Sigmoid colon (tissue), 7 donors: ENCODE measurements around the gene MAPK8IP2. TPM values are rescaled to one million over a fixed set of nuclear protein-coding genes. Genes with fewer than 3 reads are reported as not detected.

Experiments used
- DNase-seq: peaks from one replicate; pipeline ENCODE4 v3.0.0-alpha.2; 2019
- H3K27ac ChIP-seq, 4 donors: fragments of 200-600 bp; sonication (generic); one replicate each; pipeline ENCODE4 v1.5.1; 2016 to 2019; ENCODE audit warnings: mild to moderate bottlenecking in 1 of 4
- H3K27me3 ChIP-seq, 3 donors: fragments of 200-600 bp; sonication (generic); one replicate each; pipeline ENCODE4 v1.5.1; 2019; ENCODE audit warnings: mild to moderate bottlenecking in 1 of 3
- H3K36me3 ChIP-seq, 4 donors: fragments of 200-600 bp; sonication (generic); one replicate each; pipeline ENCODE4 v1.5.1; 2016 to 2019
- H3K4me1 ChIP-seq, 4 donors: fragments of 200-600 bp; sonication (generic); one replicate each; pipeline ENCODE4 v1.5.1; 2017 to 2019
- H3K4me3 ChIP-seq, 4 donors: fragments of 200-600 bp; sonication (generic); one replicate each; pipeline ENCODE4 v1.5.1; 2017 to 2019; ENCODE audit warnings: mild to moderate bottlenecking in 2 of 4, moderate library complexity in 1 of 4
- H3K9me3 ChIP-seq, 4 donors: fragments of 200-600 bp in 3 of 4; sonication (generic) in 3 of 4; one replicate each; pipeline versions ENCODE4 v1.5.1 to v1.6.1; 2013 to 2019
- EP300 ChIP-seq, 4 donors: sonication (generic); formaldehyde crosslinking; IDR thresholded peaks; one replicate each; pipeline ENCODE4 v1.6.1; 2017; ENCODE audit warnings: antibody characterized with exemption in 4 of 4
- POLR2A ChIP-seq, 2 donors: fragments of 450-650 bp; IDR thresholded peaks; one replicate each; pipeline ENCODE4 v1.6.1; 2016; ENCODE audit warnings: antibody characterized with exemption in 2 of 2, mild to moderate bottlenecking in 2 of 2, moderate library complexity in 2 of 2
- POLR2AphosphoS5 ChIP-seq, 4 donors: sonication (generic); formaldehyde crosslinking; IDR thresholded peaks; one replicate each; pipeline ENCODE4 v1.6.1; 2017; ENCODE audit warnings: antibody characterized with exemption in 4 of 4
- WGBS, 2 donors: extraction: QIAGEN DNeasy Blood & Tissue Kit; methylation state at CpG; one replicate each; pipeline ENCODE4 v1.1.7; 2013; 5-methylcytosine and 5-hydroxymethylcytosine counted together
- intact Hi-C: fragments of 100-400 bp; cut with DNase I; formaldehyde crosslinking; loops from one replicate; pipeline ENCODE4 v1.15.1; 2023
- polyA plus RNA-seq, 3 donors: library from polyadenylated mRNA; stranded (reverse); fragments of 200-250 nt; gene quantifications; one replicate each; pipeline ENCODE4 v1.2.3, GENCODE V29; 2013
- total RNA-seq, 4 donors: library from RNA; depleted of rRNA; stranded (reverse); fragments of >200 nt; gene quantifications; one replicate each; pipeline ENCODE4 v1.1.0, GENCODE V29; 2016
- TF ChIP-seq, protein P1 (sequence below), 4 experiments: fragments of 450-650 bp in 3 of 4; fragments of 200-600 bp in 1 of 4; IDR thresholded peaks; one replicate each; pipeline ENCODE4 v1.5.1; 2016 to 2019; ENCODE audit warnings: antibody characterized with exemption in 4 of 4, mild to moderate bottlenecking in 3 of 4, moderate library complexity in 2 of 4
- donor health status: healthy with polysubstance abuse.
- donor health status: Bipolar disorder and iron deficiency.
- donor health status: healthy.

Gene MAPK8IP2
- total and polyA plus RNA-seq, 7 donors, result under 0.01 to 2.9 (median 1.8) TPM

DNA sequence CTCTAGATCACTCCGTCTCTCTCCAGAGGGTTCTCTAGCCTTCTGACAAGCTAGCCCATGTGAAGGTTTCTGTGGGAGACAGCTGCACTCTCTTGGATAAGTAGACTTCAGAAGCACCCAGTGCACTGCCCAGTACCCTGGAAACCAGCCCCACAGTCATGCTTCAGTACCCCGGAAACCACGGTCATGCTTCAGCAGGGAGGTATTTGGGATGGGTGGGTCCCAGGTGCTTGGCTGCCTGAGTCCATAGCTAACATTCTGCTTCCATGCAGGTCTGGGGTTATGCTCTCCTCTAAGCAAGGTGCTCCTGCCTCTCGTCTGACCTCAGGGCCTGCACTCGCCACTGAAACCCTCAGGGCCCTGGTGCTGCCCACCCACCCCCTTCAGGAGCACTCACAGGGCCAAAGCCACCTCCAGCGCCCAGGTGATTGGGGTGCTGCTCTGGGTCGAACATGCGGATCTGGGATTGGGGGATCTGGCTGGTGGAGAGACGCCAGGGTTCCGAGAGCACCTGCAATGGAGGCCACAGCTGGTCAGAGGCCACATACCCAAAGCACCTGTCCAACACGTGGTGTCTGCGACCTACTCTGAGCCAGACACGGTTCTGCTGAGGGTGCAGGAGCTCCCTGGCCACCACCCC is 30.6 kb upstream of the MAPK8IP2 start:
- TF ChIP-seq, protein P1, sequence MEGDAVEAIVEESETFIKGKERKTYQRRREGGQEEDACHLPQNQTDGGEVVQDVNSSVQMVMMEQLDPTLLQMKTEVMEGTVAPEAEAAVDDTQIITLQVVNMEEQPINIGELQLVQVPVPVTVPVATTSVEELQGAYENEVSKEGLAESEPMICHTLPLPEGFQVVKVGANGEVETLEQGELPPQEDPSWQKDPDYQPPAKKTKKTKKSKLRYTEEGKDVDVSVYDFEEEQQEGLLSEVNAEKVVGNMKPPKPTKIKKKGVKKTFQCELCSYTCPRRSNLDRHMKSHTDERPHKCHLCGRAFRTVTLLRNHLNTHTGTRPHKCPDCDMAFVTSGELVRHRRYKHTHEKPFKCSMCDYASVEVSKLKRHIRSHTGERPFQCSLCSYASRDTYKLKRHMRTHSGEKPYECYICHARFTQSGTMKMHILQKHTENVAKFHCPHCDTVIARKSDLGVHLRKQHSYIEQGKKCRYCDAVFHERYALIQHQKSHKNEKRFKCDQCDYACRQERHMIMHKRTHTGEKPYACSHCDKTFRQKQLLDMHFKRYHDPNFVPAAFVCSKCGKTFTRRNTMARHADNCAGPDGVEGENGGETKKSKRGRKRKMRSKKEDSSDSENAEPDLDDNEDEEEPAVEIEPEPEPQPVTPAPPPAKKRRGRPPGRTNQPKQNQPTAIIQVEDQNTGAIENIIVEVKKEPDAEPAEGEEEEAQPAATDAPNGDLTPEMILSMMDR (IDR thresholded peaks at IDR 0.05), result no peak
- TF ChIP-seq POLR2A (IDR thresholded peaks at IDR 0.05), result no peak
- TF ChIP-seq POLR2AphosphoS5 (IDR thresholded peaks at IDR 0.05), result no peak
- no peak for TF ChIP-seq EP300 (IDR thresholded peaks at IDR 0.05)
- Histone ChIP-seq H3K9me3 (no peaks in the 10 kb centered on the region), H3K27ac (no peak overlapping the region), H3K4me3 (no peak overlapping the region), H3K36me3 (peaks cover 0 to 29% (median 0%) of the 10 kb centered on the region in 4 donors), H3K27me3 (no peaks in the 10 kb centered on the region), H3K4me1 (no peaks in the 10 kb centered on the region)
- intact Hi-C loops, result no loop called here
- WGBS, 2 donors, result 93% methylated on average over 13 of the region's 13 CpGs
- DNase-seq, result no peak

DNA sequence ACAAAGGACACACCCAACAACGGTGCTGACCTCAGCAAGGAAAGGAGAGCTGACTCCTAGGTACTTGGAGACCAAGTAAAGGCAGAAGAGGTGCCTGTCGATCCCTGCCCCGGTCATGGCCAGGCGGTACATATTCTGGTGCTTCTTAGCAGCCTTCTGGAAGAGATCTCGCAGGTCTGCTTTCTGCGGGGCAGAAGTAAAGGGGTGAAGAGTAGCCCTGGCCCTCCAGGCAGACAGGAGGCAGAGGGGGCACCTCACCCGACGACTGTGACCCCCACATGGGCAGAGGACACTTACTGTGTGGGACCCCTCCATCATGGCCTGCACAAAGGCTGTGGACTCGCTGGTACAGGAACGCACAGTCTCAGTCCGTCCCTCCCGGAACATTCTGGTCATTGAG is 29.7 kb upstream of the MAPK8IP2 start:
- no peak for DNase-seq
- WGBS, 2 donors, result 92 to 95% methylated on average over 12 of the region's 12 CpGs
- TF ChIP-seq, protein P1 (IDR thresholded peaks at IDR 0.05), result no peak
- no peak for TF ChIP-seq POLR2A (IDR thresholded peaks at IDR 0.05)
- no peak for TF ChIP-seq POLR2AphosphoS5 (IDR thresholded peaks at IDR 0.05)
- intact Hi-C loops, result no loop called here
- H3K9me3 ChIP-seq, result no peaks in the 10 kb centered on the region
- no peak overlapping the region for H3K4me3 ChIP-seq
- no peaks in the 10 kb centered on the region for H3K27me3 ChIP-seq
- peaks cover 0 to 29% (median 0%) of the 10 kb centered on the region in 4 donors for H3K36me3 ChIP-seq
- H3K27ac ChIP-seq, result no peak overlapping the region
- no peaks in the 10 kb centered on the region for H3K4me1 ChIP-seq

DNA sequence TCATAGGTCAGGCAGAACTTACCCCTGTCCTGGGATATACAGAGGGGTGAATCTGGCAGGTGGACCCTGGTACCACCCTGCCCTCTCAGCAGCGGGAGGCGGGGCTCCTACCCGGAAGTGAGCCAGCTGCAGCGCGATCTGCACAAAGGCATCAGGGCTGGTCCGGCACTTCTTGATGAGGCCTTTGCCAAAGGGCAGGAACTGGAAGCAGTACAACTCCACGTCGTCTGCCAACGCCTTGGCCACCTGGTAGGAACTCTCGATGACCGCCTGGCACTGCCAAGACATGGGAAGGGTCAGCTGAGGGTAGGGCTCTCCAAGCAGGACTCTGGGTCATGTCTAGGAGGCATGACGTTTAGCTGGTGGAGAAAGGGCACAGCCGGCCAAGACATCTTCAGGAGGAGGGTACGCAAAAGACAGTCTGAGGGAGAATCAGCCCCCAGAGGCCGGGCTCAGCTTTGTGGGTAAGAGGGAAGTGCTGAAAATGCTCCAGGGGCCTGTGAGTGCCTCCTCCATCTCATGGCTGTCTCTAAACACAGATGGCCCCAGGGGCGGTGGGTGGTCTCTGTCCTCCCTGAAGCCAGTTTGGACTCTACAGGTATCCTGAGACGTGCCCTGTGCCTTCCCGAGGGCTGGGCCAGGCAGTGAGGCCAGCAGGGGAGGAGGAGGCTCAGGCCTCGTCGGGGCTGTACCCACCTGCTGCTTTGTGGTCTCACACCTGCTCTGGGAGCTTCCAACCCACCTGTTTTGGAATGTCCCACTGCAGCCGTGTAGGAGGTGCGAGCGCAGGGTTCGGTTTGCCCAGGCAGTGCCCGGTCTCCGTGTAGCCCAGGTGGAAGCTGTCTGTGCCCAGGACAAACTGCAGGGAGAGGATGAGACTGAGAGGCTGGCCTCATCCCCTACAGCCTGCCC is 29.1 kb upstream of the MAPK8IP2 start:
- Histone ChIP-seq H3K4me1 (no peaks in the 10 kb centered on the region), H3K27ac (no peak overlapping the region), H3K27me3 (peaks cover 0 to under 1% (median 0%) of the 10 kb centered on the region in 3 donors), H3K9me3 (no peaks in the 10 kb centered on the region), H3K4me3 (no peak overlapping the region), H3K36me3 (peaks cover 0 to 29% (median 0%) of the 10 kb centered on the region in 4 donors)
- intact Hi-C loops, result no loop called here
- TF ChIP-seq EP300 (IDR thresholded peaks at IDR 0.05), result no peak
- TF ChIP-seq, protein P1 (IDR thresholded peaks at IDR 0.05), result no peak
- no peak for TF ChIP-seq POLR2AphosphoS5 (IDR thresholded peaks at IDR 0.05)
- no peak for TF ChIP-seq POLR2A (IDR thresholded peaks at IDR 0.05)
- no peak for DNase-seq
- 60 to 89% methylated on average over 26 of the region's 26 CpGs for WGBS, 2 donors

DNA sequence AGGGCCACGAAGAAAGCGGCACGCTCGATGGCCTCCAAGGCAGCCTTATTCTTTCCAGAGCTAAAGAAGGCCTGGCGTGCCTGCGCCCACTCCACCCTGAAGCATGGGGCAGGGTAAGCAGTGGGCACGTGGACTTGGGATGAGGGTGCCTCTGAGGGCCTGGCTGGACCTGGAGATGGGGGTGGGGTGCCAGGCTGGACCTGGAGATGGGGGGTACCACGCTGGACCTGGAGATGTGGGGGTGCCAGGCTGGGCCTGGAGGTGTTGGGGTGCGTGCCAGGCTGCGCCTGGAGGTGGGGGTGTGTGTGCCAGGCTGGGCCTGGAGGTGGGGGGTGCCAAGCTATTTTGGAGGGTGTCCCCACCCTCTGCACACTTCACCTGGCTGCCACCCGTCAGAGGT is 27.6 kb upstream of the MAPK8IP2 start:
- H3K27ac ChIP-seq, result no peak overlapping the region
- peaks cover 4 to 15% (median 10%) of the 10 kb centered on the region in 3 donors for H3K27me3 ChIP-seq
- DNase-seq, result no peak
- H3K4me3 ChIP-seq, result no peak overlapping the region
- peaks cover 0 to 4% (median 2%) of the 10 kb centered on the region in 4 donors for H3K4me1 ChIP-seq
- H3K9me3 ChIP-seq, result no peaks in the 10 kb centered on the region
- H3K36me3 ChIP-seq, result peaks cover 0 to 29% (median 0%) of the 10 kb centered on the region in 4 donors
- 94 to 97% methylated on average over 11 of the region's 11 CpGs for WGBS, 2 donors
- intact Hi-C loops, result no loop called here
- no peak for TF ChIP-seq POLR2A (IDR thresholded peaks at IDR 0.05)
- TF ChIP-seq POLR2AphosphoS5 (IDR thresholded peaks at IDR 0.05), result no peak
- TF ChIP-seq, protein P1 (IDR thresholded peaks at IDR 0.05), result no peak
- no peak for TF ChIP-seq EP300 (IDR thresholded peaks at IDR 0.05)
